ENCODE data around the gene WFDC6.

DNA sequence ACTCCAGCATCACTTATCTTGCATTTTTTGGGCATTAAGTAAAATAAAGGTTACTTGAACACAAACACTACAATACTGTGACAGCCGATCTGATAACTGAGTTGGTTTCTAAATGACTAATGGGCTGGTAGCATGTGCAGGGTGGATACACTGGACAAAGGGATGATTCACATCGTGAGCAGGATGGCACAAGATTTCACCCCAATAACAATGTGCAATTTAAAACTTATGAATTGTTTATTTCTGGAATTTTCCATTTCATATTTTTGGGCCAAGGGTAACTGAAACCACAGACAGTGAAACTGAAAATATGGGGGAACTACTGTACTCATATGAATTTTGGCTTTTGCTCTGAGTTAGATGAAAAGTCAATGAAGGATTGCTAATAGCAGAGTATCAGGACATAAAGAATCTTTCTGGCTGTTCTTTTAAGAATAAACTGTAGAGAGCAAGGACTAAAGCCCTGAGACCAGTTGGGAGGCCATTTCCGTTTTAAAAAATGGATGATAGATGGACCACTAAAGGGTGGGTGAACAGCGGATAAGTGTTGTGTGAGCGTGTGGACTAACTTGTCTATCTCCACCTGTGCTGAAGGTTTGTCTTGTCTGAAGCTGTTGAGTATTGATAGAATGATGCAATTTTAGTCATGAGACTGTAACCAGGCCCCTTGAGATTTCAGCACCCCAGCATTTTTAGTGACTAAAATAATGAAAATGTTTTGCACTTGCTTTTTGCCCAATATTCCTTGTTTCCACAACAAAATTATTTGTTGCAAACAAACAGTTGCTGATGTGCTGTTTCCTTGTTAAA lies 32.1 kb downstream of the WFDC6 start:
- TF ChIP-seq POLR2A (IDR thresholded peaks at IDR 0.05) (no peak), EP300 (IDR thresholded peaks at IDR 0.05; ENCODE audit: low read depth) (no peak)
- TF ChIP-seq, protein P1, sequence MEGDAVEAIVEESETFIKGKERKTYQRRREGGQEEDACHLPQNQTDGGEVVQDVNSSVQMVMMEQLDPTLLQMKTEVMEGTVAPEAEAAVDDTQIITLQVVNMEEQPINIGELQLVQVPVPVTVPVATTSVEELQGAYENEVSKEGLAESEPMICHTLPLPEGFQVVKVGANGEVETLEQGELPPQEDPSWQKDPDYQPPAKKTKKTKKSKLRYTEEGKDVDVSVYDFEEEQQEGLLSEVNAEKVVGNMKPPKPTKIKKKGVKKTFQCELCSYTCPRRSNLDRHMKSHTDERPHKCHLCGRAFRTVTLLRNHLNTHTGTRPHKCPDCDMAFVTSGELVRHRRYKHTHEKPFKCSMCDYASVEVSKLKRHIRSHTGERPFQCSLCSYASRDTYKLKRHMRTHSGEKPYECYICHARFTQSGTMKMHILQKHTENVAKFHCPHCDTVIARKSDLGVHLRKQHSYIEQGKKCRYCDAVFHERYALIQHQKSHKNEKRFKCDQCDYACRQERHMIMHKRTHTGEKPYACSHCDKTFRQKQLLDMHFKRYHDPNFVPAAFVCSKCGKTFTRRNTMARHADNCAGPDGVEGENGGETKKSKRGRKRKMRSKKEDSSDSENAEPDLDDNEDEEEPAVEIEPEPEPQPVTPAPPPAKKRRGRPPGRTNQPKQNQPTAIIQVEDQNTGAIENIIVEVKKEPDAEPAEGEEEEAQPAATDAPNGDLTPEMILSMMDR (IDR thresholded peaks at IDR 0.05) = no peak
